GM18526 (cell line): ENCODE data around the gene HEPACAM.

Experiments used
- POLR2A ChIP-seq: IDR thresholded peaks from 3 replicates; pipeline ENCODE4 v1.6.1; 2011; ENCODE audit not compliant: insufficient read length; ENCODE audit errors: extremely low read depth

Gene HEPACAM

GRCh38 chr11:124935548-124936514, at the start of gene HEPACAM:
Gene HEPACAM (minus strand): TSS chr11:124936047. CDS start chr11:124936006, 41 bp downstream.
- no peak for TF ChIP-seq POLR2A

- TF ChIP-seq POLR2A = no peak
These were observed 48.6 kb upstream of the HEPACAM start for GRCh38 chr11:124984512-124984854.

GRCh38 chr11:124983674-124984511, 48.0 kb upstream of the HEPACAM start:
- TF ChIP-seq POLR2A = no peak

- no peak for TF ChIP-seq POLR2A
These were observed 46.2 kb upstream of the HEPACAM start for GRCh38 chr11:124982043-124982442.

- no peak for TF ChIP-seq POLR2A
These were observed 42.5 kb upstream of the HEPACAM start for GRCh38 chr11:124978316-124978715.

- no peak for TF ChIP-seq POLR2A
These were observed 41.2 kb upstream of the HEPACAM start for GRCh38 chr11:124977006-124977405.

- TF ChIP-seq POLR2A = no peak
These were observed 40.7 kb upstream of the HEPACAM start for GRCh38 chr11:124976531-124976930.

- TF ChIP-seq POLR2A = no peak
These were observed 36.0 kb upstream of the HEPACAM start for GRCh38 chr11:124971810-124972209.

GRCh38 chr11:124970925-124971324, 35.1 kb upstream of the HEPACAM start:
- no peak for TF ChIP-seq POLR2A

GRCh38 chr11:124961972-124962609, 26.2 kb upstream of the HEPACAM start:
- TF ChIP-seq POLR2A = no peak

GRCh38 chr11:124955035-124955434, 19.2 kb upstream of the HEPACAM start:
- no peak for TF ChIP-seq POLR2A

GRCh38 chr11:124954590-124954955, 18.7 kb upstream of the HEPACAM start:
- no peak for TF ChIP-seq POLR2A

GRCh38 chr11:124953753-124954589, 18.1 kb upstream of the HEPACAM start, which contains the start of gene CCDC15:
Gene CCDC15 (plus strand): TSS chr11:124954202. CDS start chr11:124954733, 531 bp downstream.
- TF ChIP-seq POLR2A = peak; percentile 93

- TF ChIP-seq POLR2A = no peak
These were observed 15.5 kb upstream of the HEPACAM start for GRCh38 chr11:124951341-124951740.
